ENCODE measurements around the gene ASMT. TPM values are rescaled to one million over a fixed set of nuclear protein-coding genes. Genes with fewer than 3 reads are reported as not detected.
A peak's percentile ranks its signal among the peaks of the same experiment; 100 is the strongest.
"Not testable (repeated sequence)": the region's sequence is repeated elsewhere in the genome, so short reads cannot be mapped to it uniquely, and the experiment has no call there.

ASMT gene, protein sequence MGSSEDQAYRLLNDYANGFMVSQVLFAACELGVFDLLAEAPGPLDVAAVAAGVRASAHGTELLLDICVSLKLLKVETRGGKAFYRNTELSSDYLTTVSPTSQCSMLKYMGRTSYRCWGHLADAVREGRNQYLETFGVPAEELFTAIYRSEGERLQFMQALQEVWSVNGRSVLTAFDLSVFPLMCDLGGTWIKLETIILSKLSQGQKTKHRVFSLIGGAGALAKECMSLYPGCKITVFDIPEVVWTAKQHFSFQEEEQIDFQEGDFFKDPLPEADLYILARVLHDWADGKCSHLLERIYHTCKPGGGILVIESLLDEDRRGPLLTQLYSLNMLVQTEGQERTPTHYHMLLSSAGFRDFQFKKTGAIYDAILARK
- not detected for total RNA-seq

DNA sequence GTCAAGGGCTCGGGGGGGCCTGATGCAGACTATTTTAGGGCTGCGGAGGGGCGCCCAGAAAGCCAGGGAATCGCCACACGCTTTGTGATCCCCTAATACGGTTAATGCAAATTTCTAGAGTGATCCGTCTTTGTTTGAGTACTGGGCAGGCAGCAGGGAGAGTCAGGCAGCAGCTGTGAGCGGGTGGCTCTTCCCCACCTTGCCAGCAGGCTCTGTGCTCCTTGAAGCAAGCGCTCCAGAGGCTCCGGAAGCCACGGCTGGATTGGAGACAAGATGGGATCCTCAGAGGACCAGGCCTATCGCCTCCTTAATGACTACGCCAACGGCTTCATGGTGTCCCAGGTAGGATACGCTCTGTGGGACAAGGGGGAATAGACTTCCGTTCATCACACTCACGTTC, at the start of gene ASMT:
ASMT (plus strand) TSS at position 133 of the 400 bp plus-strand sequence; CDS start at position 274, 141 bp downstream.
- H3K4me1 ChIP-seq = no peaks in the 10 kb centered on the region
- no peaks in the 10 kb centered on the region for H3K36me3 ChIP-seq
- DNase-seq (ENCODE audit: low spot score) = no peak
- H3K27ac ChIP-seq = no peak within 1 kb of the TSS
- H3K9me3 ChIP-seq = no peaks in the 10 kb centered on the region
- no peak within 1 kb of the TSS for H3K4me3 ChIP-seq
- TF ChIP-seq, protein P1, sequence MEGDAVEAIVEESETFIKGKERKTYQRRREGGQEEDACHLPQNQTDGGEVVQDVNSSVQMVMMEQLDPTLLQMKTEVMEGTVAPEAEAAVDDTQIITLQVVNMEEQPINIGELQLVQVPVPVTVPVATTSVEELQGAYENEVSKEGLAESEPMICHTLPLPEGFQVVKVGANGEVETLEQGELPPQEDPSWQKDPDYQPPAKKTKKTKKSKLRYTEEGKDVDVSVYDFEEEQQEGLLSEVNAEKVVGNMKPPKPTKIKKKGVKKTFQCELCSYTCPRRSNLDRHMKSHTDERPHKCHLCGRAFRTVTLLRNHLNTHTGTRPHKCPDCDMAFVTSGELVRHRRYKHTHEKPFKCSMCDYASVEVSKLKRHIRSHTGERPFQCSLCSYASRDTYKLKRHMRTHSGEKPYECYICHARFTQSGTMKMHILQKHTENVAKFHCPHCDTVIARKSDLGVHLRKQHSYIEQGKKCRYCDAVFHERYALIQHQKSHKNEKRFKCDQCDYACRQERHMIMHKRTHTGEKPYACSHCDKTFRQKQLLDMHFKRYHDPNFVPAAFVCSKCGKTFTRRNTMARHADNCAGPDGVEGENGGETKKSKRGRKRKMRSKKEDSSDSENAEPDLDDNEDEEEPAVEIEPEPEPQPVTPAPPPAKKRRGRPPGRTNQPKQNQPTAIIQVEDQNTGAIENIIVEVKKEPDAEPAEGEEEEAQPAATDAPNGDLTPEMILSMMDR (IDR thresholded peaks at IDR 0.05) = no peak
- no peaks in the 10 kb centered on the region for H3K27me3 ChIP-seq

- not testable (repeated sequence) for H3K36me3 ChIP-seq, H3K27ac ChIP-seq, H3K4me1 ChIP-seq, H3K9me3 ChIP-seq, H3K4me3 ChIP-seq, H3K27me3 ChIP-seq
- DNase-seq (ENCODE audit: low spot score) = peak; percentile 30
Measured at GRCh38 chrX:1574181-1574580, 40.7 kb upstream of the ASMT start.

- Histone ChIP-seq H3K9me3 (no peaks in the 10 kb centered on the region), H3K4me1 (no peaks in the 10 kb centered on the region), H3K36me3 (no peaks in the 10 kb centered on the region), H3K4me3 (no peak overlapping the region), H3K27ac (no peak overlapping the region), H3K27me3 (no peaks in the 10 kb centered on the region)
- DNase-seq (ENCODE audit: low spot score) = peak; percentile 26
- TF ChIP-seq, protein P1 (IDR thresholded peaks at IDR 0.05) = no peak
Measured at GRCh38 chrX:1576201-1576992, 38.5 kb upstream of the ASMT start.

- Histone ChIP-seq H3K9me3 (no peaks in the 10 kb centered on the region), H3K27ac (no peak overlapping the region), H3K4me1 (no peaks in the 10 kb centered on the region), H3K4me3 (no peak overlapping the region), H3K27me3 (no peaks in the 10 kb centered on the region), H3K36me3 (no peaks in the 10 kb centered on the region)
- TF ChIP-seq, protein P1 (IDR thresholded peaks at IDR 0.05) = no peak
- DNase-seq (ENCODE audit: low spot score) = no peak
Measured at GRCh38 chrX:1577845-1578244, 37.0 kb upstream of the ASMT start.

- Histone ChIP-seq H3K27me3 (no peaks in the 10 kb centered on the region), H3K4me1 (no peaks in the 10 kb centered on the region), H3K4me3 (no peak overlapping the region), H3K36me3 (no peaks in the 10 kb centered on the region), H3K27ac (no peak overlapping the region), H3K9me3 (no peaks in the 10 kb centered on the region)
- DNase-seq (ENCODE audit: low spot score) = no peak
- TF ChIP-seq, protein P1 (IDR thresholded peaks at IDR 0.05) = no peak
Measured at GRCh38 chrX:1578511-1579173, 36.2 kb upstream of the ASMT start.

DNA sequence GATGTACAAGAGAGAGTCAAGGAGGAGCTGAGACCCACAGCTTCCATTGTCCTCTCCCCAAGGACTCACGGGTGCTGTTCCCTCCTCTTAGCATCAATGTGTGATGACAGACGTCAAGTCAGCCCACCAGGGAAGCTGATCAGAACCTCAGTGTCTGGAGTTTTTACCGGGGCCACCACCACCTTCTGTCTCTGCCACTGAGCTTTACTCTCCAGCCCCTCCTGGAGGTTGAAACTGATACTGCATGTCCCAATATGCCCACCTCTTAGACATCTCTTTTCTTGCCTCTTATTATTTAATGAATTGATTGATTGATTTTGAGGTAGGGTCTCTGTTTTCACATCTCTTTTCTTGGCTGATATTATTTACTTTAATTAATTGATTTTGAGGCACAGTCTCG, 33.7 kb upstream of the ASMT start:
- no peak overlapping the region for H3K4me3 ChIP-seq

More for the DNA sequence above, 33.7 kb upstream of the ASMT start:
- TF ChIP-seq, protein P1 (IDR thresholded peaks at IDR 0.05) = peak; percentile 66 to 80
- DNase-seq (ENCODE audit: low spot score) = peak; percentile 59
- Histone ChIP-seq H3K4me1 (no peaks in the 10 kb centered on the region), H3K9me3 (no peaks in the 10 kb centered on the region), H3K36me3 (no peaks in the 10 kb centered on the region), H3K27ac (no peak overlapping the region), H3K27me3 (no peaks in the 10 kb centered on the region)

Data from right atrium auricular region (tissue), 2 donors.